ENCODE data around the gene SYT1. TPM values are rescaled to one million over a fixed set of nuclear protein-coding genes. Genes with fewer than 3 reads are reported as not detected.

The SYT1 gene
- total RNA-seq, 3 donors from 2014 or later: 1.4 to 11.8 (median 2.0) TPM

DNA sequence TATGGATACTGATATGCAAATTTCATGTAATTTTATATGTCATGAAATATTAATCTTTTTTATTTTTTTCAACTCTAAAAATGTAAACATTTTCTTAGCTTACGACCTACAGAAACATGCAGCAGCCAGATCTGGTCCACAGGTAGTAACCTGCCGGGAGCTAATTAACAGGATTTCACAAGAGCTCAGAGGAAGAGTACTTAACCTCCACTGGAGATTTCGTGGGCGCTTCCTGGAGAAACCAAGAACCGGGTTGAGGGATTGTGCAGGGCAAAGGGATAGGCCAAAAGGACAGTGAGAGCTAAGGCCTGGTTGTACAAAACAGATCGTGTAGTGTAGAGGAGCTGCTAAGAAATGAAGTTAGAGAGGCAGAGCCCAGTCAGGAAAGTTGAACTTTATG, 510.5 kb downstream of the SYT1 start:
- TF ChIP-seq, protein P1, sequence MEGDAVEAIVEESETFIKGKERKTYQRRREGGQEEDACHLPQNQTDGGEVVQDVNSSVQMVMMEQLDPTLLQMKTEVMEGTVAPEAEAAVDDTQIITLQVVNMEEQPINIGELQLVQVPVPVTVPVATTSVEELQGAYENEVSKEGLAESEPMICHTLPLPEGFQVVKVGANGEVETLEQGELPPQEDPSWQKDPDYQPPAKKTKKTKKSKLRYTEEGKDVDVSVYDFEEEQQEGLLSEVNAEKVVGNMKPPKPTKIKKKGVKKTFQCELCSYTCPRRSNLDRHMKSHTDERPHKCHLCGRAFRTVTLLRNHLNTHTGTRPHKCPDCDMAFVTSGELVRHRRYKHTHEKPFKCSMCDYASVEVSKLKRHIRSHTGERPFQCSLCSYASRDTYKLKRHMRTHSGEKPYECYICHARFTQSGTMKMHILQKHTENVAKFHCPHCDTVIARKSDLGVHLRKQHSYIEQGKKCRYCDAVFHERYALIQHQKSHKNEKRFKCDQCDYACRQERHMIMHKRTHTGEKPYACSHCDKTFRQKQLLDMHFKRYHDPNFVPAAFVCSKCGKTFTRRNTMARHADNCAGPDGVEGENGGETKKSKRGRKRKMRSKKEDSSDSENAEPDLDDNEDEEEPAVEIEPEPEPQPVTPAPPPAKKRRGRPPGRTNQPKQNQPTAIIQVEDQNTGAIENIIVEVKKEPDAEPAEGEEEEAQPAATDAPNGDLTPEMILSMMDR (IDR thresholded peaks at IDR 0.05): no peak
- no peak for DNase-seq
- Histone ChIP-seq H3K4me1 (ENCODE audit: low read depth) (no peaks in the 10 kb centered on the region), H3K9me3 (no peaks in the 10 kb centered on the region), H3K4me3 (no peak overlapping the region), H3K36me3 (ENCODE audit: low read depth) (no peaks in the 10 kb centered on the region)
- ATAC-seq: no peak
- intact Hi-C loops (cut with DNase I, micrococcal nuclease): no loop called here

DNA sequence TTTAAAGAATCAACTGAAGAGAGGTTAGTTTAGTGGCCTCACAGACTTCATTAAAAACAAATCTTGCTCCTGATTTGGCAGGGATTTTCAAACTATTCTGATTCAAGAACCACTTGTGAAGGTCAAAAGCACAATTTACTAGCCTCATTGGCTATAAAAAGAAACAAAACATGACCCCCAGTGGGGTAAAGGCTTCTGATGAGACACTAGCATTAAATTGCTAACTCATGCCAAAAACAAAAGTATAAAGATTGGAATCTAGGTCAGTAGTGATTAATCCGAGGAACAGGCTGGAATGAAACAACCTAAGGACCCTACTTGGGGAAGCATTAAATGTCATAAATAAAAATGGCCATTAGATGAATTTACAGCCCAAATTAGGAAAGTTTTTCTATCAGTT, 513.9 kb downstream of the SYT1 start:
- Histone ChIP-seq H3K4me1 (ENCODE audit: low read depth) (no peaks in the 10 kb centered on the region), H3K9me3 (no peaks in the 10 kb centered on the region), H3K4me3 (no peak overlapping the region), H3K36me3 (ENCODE audit: low read depth) (no peaks in the 10 kb centered on the region)
- DNase-seq (no peak), ATAC-seq (no peak)
- intact Hi-C loops (cut with DNase I, micrococcal nuclease): no loop called here
- TF ChIP-seq, protein P1 (IDR thresholded peaks at IDR 0.05): no peak

DNA sequence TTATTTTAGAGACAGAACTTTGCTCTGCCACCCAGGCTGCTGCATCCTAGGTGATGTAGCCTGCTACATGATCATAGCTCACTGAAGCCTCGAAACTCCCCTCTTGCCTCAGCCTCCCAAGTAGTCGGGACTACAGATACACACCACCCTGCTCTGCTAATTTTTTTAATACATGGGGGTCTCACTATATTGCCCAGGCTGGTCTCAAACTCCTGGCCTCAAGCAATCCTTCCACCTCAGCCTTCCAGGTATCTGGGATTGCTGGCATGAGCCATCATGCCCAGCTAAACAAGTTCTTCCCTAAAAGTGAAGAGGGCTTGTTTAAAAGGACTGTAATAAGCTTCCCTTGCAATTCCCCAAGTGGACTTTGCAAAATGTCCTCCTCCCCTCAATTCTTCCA, 515.8 kb downstream of the SYT1 start:
- DNase-seq: no peak
- ATAC-seq: no peak
- intact Hi-C loops (cut with DNase I, micrococcal nuclease): no loop called here
- H3K9me3 ChIP-seq: no peaks in the 10 kb centered on the region
- TF ChIP-seq, protein P1 (IDR thresholded peaks at IDR 0.05): no peak
- H3K4me3 ChIP-seq: no peak overlapping the region
- H3K4me1 ChIP-seq (ENCODE audit: low read depth): no peaks in the 10 kb centered on the region
- H3K36me3 ChIP-seq (ENCODE audit: low read depth): no peaks in the 10 kb centered on the region

DNA sequence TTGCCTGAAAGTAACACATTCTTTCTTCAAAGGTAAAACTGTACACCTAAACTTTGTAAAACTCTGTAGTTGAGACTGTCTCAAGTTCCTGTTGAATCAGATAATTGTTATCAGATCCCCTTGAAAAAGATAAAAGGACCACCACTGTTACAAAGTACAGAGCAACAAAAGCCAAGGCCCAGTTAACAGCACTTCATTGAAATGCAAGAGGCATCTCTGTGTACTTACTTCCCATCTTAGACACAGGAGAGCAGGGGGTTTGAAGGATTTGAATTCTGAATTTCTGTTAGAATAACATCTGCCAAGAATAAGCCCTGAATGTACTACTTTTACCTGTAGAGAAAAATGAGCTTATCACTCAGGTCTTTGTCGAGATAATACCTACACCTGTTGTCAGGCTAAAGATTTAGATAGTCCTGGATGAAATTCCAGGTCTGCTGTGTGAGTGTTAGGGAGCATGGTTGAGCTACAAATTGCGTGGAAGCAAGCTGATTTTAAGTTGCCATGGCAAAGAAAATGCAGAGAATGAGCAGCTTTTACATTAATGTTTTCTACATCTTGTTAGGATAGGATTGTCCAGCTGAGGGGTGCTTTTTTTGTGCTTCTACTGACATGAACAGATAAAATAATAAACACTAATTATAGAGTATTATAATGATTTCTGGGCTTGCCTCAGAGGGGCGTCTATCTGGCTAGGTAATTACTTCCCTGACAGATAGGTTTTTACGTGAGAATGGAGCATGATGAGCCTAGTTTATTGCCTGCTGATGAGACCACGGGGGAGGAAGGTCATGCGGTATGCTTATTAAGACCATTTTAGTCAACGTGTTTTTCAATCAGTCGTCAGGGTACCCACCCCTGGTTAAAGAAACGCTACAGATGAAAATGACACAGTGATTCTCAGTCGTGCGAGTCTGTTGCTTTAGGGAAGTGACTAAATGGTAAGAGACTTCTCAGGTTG, 517.0 kb downstream of the SYT1 start:
- TF ChIP-seq, protein P1 (IDR thresholded peaks at IDR 0.05): no peak
- no peaks in the 10 kb centered on the region for H3K36me3 ChIP-seq (ENCODE audit: low read depth)
- no peaks in the 10 kb centered on the region for H3K4me1 ChIP-seq (ENCODE audit: low read depth)
- H3K4me3 ChIP-seq: no peak overlapping the region
- H3K9me3 ChIP-seq: no peaks in the 10 kb centered on the region
- ATAC-seq (no peak), DNase-seq (no peak)
- intact Hi-C loops (cut with DNase I, micrococcal nuclease): no loop called here

DNA sequence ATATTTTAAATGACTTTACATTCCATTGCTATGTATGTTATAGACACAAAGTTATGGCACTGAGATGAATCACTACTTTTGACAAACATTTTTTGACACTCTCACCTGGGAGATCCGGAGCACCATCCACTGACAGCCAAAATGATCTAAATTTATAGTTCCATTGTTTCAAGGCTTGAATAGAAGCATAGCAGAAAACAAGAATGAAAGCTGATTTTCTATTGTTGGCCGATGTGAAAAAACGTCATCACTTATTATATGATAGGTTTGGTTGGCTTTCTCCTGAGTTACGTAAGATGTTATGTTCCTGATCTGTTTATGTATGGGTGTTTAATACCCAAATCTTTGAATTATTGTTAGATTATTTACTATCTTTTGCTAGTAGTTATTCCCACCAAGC, 520.0 kb downstream of the SYT1 start:
- intact Hi-C loops (cut with DNase I, micrococcal nuclease): no loop called here

More for the DNA sequence above, 520.0 kb downstream of the SYT1 start:
- Histone ChIP-seq H3K9me3 (no peaks in the 10 kb centered on the region), H3K36me3 (ENCODE audit: low read depth) (no peaks in the 10 kb centered on the region), H3K4me3 (no peak overlapping the region), H3K4me1 (ENCODE audit: low read depth) (no peaks in the 10 kb centered on the region)
- ATAC-seq (no peak), DNase-seq (no peak)
- TF ChIP-seq, protein P1 (IDR thresholded peaks at IDR 0.05): no peak
